HepG2 (cell line): Measurements from ENCODE around the gene RPL39. TPM values are rescaled to one million over a fixed set of nuclear protein-coding genes. Genes with fewer than 3 reads are reported as not detected.

Experiments used
- ATAC-seq: fragments of 200-7000 bp; cut with Tn5 transposase; 3 replicates; pipeline ENCODE4 v1.9.1; 2020; ENCODE audit warnings: mild to moderate bottlenecking, moderate library complexity
- BruUV-seq: library from RNA; stranded (reverse); fragments of 400-500 nt; replicated peaks from 2 replicates; lab custom pipeline; 2021; lab: Mats Ljungman, UMichigan
- CTCF ChIA-PET: fragments of 300-600 bp; formaldehyde crosslinking; extraction: SDS; loops from one replicate; lab custom pipeline; 2021; ENCODE audit warnings: low total read pairs, inconsistent platforms, low intra/inter-chr PET ratio; lab: Yijun Ruan, JAX
- POLR2A ChIA-PET: fragments of 350-600 bp; sonication (Branson Sonifier 250); formaldehyde crosslinking; loops from one replicate; lab custom pipeline; 2020; ENCODE audit warnings: antibody characterized with exemption, inconsistent platforms; lab: Yijun Ruan, JAX
- DNase-seq: peaks from one replicate; pipeline ENCODE4 v3.0.0-alpha.2; 2015; ENCODE audit warnings: low spot score
- FAIRE-seq: peaks from 3 replicates; lab custom pipeline; 2011; peaks lifted over from hg19 to GRCh38; lab: Jason Lieb, UNC
- H2AFZ ChIP-seq: one replicate; pipeline ENCODE4 v1.6.1; 2011; ENCODE audit warnings: low read length, inconsistent platforms
- H3K27ac ChIP-seq: fragments of 300-600 bp; 3 replicates; pipeline ENCODE4 v1.8.0; 2011; ENCODE audit warnings: mixed run types, mild to moderate bottlenecking, mixed read lengths, low read length, inconsistent platforms; ENCODE audit not compliant: insufficient read depth; ENCODE audit errors: extremely low read length
- H3K27me3 ChIP-seq, 2 experiments: fragments of 200-600 bp in 1 of 2; 2 replicates in 1 of 2; 3 replicates in 1 of 2; pipeline versions ENCODE4 v1.6.0 to v1.8.0; 2011; ENCODE audit warnings: low read length in 2 of 2, mild to moderate bottlenecking in 2 of 2, moderate library complexity in 2 of 2, inconsistent platforms in 1 of 2; ENCODE audit not compliant: insufficient read depth in 2 of 2, control insufficient read depth in 1 of 2
- H3K36me3 ChIP-seq, 2 experiments: fragments of 200-600 bp in 1 of 2; replicated peaks in 1 of 2; 2 replicates in 1 of 2; 3 replicates in 1 of 2; pipeline versions ENCODE4 v1.5.1 to v1.8.0; 2011; ENCODE audit warnings: low read length in 2 of 2, inconsistent platforms in 1 of 2; ENCODE audit not compliant: insufficient read depth in 2 of 2, control insufficient read depth in 1 of 2
- H3K4me1 ChIP-seq: 2 replicates; pipeline ENCODE4 v1.5.1; 2012; ENCODE audit warnings: low read length, inconsistent platforms; ENCODE audit not compliant: insufficient read depth
- H3K4me2 ChIP-seq: 2 replicates; pipeline ENCODE4 v1.6.0; 2011; ENCODE audit warnings: low read depth, low read length, inconsistent platforms
- H3K4me3 ChIP-seq, 3 experiments: fragments of 200-600 bp in 1 of 3; sonication (generic), shearing (Covaris generic) in 1 of 3; replicated peaks in 1 of 3; 2 replicates each; pipeline ENCODE4 v1.5.1; 2011 to 2016; ENCODE audit warnings: low read length in 3 of 3, inconsistent platforms in 2 of 3, low read depth in 2 of 3, mild to moderate bottlenecking in 2 of 3, control low read depth in 1 of 3, mixed read lengths in 1 of 3; ENCODE audit not compliant: insufficient read depth in 1 of 3
- H3K79me2 ChIP-seq: one replicate; pipeline ENCODE4 v1.6.1; 2011; ENCODE audit warnings: low read length, inconsistent platforms; ENCODE audit not compliant: insufficient read depth
- H3K9ac ChIP-seq: 2 replicates; pipeline ENCODE4 v1.6.0; 2011; ENCODE audit warnings: mild to moderate bottlenecking, low read depth, low read length, inconsistent platforms; ENCODE audit not compliant: insufficient read depth
- H3K9me3 ChIP-seq: 2 replicates; pipeline ENCODE4 v1.5.1; 2012; ENCODE audit warnings: mild to moderate bottlenecking, low read length
- H4K20me1 ChIP-seq: 2 replicates; pipeline ENCODE4 v1.6.0; 2011; ENCODE audit warnings: inconsistent platforms, mild to moderate bottlenecking, low read length, moderate library complexity; ENCODE audit not compliant: insufficient read depth
- FOXO1 ChIP-seq: sonication (generic); formaldehyde crosslinking; IDR thresholded peaks from 2 replicates; pipeline ENCODE4 v1.4.0; 2020; ENCODE audit warnings: missing genetic modification reagents
- FOXP1 ChIP-seq, 2 experiments: fragments of 450-650 bp in 1 of 2; IDR thresholded peaks; 2 replicates each; pipeline ENCODE4 v1.6.1; 2017 to 2018; ENCODE audit warnings: antibody characterized with exemption in 1 of 2
- MXD4 ChIP-seq: IDR thresholded peaks from 2 replicates; pipeline ENCODE4 v1.6.1; 2016; ENCODE audit warnings: mild to moderate bottlenecking, missing biosample characterization, missing genetic modification reagents
- POLR2AphosphoS5 ChIP-seq: IDR thresholded peaks from 2 replicates; pipeline ENCODE4 v1.6.1; 2012; ENCODE audit warnings: low read depth, low read length
- RAD51 ChIP-seq: fragments of 450-650 bp; IDR thresholded peaks from 2 replicates; pipeline ENCODE4 v1.6.1; 2016; ENCODE audit warnings: borderline replicate concordance
- SOX5 ChIP-seq: IDR thresholded peaks from 2 replicates; pipeline ENCODE4 v1.6.1; 2016; ENCODE audit warnings: borderline replicate concordance
- SRF ChIP-seq: IDR thresholded peaks from 2 replicates; pipeline ENCODE4 v1.6.1; 2011; ENCODE audit warnings: mild to moderate bottlenecking, low read depth, low read length, moderate library complexity
- WIZ ChIP-seq: sonication (generic); formaldehyde crosslinking; IDR thresholded peaks from 2 replicates; pipeline ENCODE4 v1.5.1; 2020; ENCODE audit warnings: mild to moderate bottlenecking, missing genetic modification reagents
- YY1 ChIP-seq: IDR thresholded peaks from 2 replicates; pipeline ENCODE4 v1.6.1; 2011; ENCODE audit warnings: low read length, low read depth, moderate library complexity, mild to moderate bottlenecking; ENCODE audit not compliant: insufficient read depth, insufficient replicate concordance
- ZNF317 ChIP-seq: sonication (generic); formaldehyde crosslinking; IDR thresholded peaks from 2 replicates; pipeline ENCODE4 v1.5.0; 2020; ENCODE audit warnings: mild to moderate bottlenecking, missing genetic modification reagents
- ZNF652 ChIP-seq: IDR thresholded peaks from 2 replicates; pipeline ENCODE4 v1.6.1; 2016; ENCODE audit warnings: low read depth, borderline replicate concordance
- ZNF777 ChIP-seq: sonication (generic); formaldehyde crosslinking; IDR thresholded peaks from 2 replicates; pipeline ENCODE4 v1.4.0; 2020; ENCODE audit warnings: missing genetic modification reagents
- WGBS: methylation state at CpG from one replicate; pipeline ENCODE4 v1.1.6; 2017; ENCODE audit warnings: low lambda C conversion rate; 5-methylcytosine and 5-hydroxymethylcytosine counted together
- in situ Hi-C: cut with HindIII; loops from 2 replicates; pipeline ENCODE4 v1.10.0; 2017; ENCODE audit warnings: low pct_unique_long_range_greater_than_20kb; ENCODE audit not compliant: extremely low pct_ligation_motif_present
- intact Hi-C: fragments of 100-400 bp; cut with micrococcal nuclease; formaldehyde crosslinking; loops from one replicate; pipeline ENCODE4 v1.10.0; 2022; ENCODE audit not compliant: unreplicated experiment
- polyA plus RNA-seq, 8 experiments: library from polyadenylated mRNA; depleted of rRNA in 3 of 8; stranded (reverse) in 7 of 8; unstranded in 1 of 8; fragments of >200 nt; fragmentation: Illumina TruSeq in 4 of 8; extraction: Trizol in 4 of 8; gene quantifications; 2 replicates each; pipeline versions ENCODE4 v1.2.1 to v1.2.3, GENCODE V29; 2011 to 2016; ENCODE audit warnings: low read depth in 4 of 8, missing spikeins in 1 of 8, mixed read lengths in 1 of 8; ENCODE audit not compliant: insufficient read depth in 1 of 8
- total RNA-seq, 5 experiments: library from RNA; depleted of rRNA; stranded (reverse); fragments of >200 nt; fragmentation: Illumina TruSeq; extraction: Trizol; gene quantifications; 2 replicates each; pipeline ENCODE4 v1.2.3, GENCODE V29; 2016; ENCODE audit warnings: low read depth in 1 of 5
- TF ChIP-seq, protein P1 (sequence below): sonication (generic); formaldehyde crosslinking; IDR thresholded peaks from 2 replicates; pipeline ENCODE4 v1.4.0; 2020; ENCODE audit warnings: missing genetic modification reagents
- TF ChIP-seq, protein P2 (sequence below): sonication (generic); formaldehyde crosslinking; IDR thresholded peaks from 2 replicates; pipeline ENCODE4 v1.5.1; 2020; ENCODE audit warnings: mild to moderate bottlenecking, missing genetic modification reagents, moderate library complexity

RPL39 gene
- total and polyA plus RNA-seq, 2 of the 13 experiments (the other 11 are each of a cell fraction or from before 2014, with no cell fraction given): 2,312 to 3,547 TPM

DNA sequence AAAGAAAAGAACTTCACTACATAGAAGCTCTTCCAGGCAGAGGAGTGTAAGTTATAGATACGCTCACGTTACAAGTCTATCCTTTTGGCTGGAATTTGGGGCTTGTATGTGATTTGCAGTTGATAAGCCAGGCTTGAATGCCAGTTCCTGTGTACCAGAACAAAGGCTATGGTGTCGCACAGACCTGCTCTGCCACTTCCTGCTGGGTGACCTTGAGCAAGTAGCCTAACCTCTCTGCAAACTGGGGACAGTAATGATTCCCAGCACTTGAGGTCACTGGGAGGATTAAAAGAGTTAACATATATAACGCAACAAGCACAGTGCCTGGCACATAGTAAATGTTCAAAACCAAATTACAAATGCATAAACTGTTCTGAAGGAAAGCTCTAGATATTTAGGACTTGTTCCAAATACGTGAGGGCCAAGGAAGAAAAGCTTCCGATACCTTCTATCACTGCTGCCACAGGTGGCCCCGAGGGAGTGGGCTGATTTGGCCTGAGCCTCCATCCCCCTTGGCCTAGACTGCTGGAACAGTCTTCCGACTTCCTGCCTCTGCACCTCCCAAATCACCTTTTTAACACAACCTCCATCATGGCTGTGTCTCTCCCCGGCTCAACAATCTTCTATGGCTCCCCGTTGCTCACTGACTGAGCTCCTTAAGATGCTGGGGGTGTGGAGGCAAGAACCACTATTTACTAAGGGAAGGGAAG lies 34.3 kb downstream of the RPL39 start (continued):
- TF ChIP-seq, protein P1, sequence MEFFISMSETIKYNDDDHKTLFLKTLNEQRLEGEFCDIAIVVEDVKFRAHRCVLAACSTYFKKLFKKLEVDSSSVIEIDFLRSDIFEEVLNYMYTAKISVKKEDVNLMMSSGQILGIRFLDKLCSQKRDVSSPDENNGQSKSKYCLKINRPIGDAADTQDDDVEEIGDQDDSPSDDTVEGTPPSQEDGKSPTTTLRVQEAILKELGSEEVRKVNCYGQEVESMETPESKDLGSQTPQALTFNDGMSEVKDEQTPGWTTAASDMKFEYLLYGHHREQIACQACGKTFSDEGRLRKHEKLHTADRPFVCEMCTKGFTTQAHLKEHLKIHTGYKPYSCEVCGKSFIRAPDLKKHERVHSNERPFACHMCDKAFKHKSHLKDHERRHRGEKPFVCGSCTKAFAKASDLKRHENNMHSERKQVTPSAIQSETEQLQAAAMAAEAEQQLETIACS (CRISPR knock-in tag): no peak
- TF ChIP-seq SOX5 (CRISPR knock-in tag) (peak; percentile 15; the same call in 1 of the 2 replicates), ZNF652 (CRISPR knock-in tag) (peak; percentile 53), ZNF317 (CRISPR knock-in tag) (no peak)

DNA sequence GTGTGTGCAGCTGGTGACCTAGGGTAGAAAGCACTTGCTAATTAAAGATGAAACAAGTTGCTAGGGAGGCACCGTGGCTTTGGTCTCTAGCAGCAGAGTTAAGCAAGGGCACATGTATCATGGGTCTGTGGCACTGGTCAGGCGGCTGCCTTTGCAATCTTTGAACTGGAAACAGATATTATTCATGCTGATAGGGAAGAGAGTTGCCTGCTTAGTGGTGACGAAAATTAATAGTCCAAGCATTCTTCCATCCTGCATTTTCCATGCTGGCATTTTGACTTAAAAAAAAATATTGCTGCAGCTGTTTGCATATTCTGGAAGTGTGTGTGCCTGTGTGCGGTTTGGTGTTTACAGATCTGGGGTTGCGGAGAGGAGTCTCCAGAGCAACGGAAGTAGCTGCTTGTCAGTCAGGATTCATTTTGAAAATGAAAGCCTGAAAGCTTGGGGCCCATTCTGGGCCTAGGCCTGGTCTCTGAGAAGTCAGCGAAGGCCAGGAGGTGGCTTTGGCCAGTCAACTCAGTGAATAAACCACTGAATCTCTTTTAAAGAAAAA lies 35.4 kb downstream of the RPL39 start:
- ATAC-seq (peak; percentile 13; the same call in 1 of the 3 replicates), DNase-seq (peak; percentile 14), FAIRE-seq (peak; percentile 76)
- no TSS peak for BruUV-seq
- 0% methylated on average over 6 of the region's 7 CpGs for WGBS
- Histone ChIP-seq H3K36me3 (no peaks in the 10 kb centered on the region), H3K4me2 (peak overlapping the region; percentile 80), H4K20me1 (no peaks in the 10 kb centered on the region), H3K9me3 (no peaks in the 10 kb centered on the region), H3K79me2 (no peaks in the 10 kb centered on the region), H3K4me3 (peak overlapping the region; percentile 32 to 69 (median 39); a peak in 3 of 6 replicates), H3K27ac (peak overlapping the region; percentile 63), H3K9ac (peak overlapping the region; percentile 46), H2AFZ (no peak overlapping the region), H3K27me3 (no peaks in the 10 kb centered on the region), H3K4me1 (peaks cover 35% of the 10 kb centered on the region)
- intact Hi-C loops: no loop called here
- ChIA-PET CTCF (no interaction called here), POLR2A (interaction anchor here (4.5 kb wide), 1 partner anchor 35 kb away, joined by 54 read pairs; the partner anchor contains the start of gene RPL39)
- in situ Hi-C loops: no loop called here
- TF ChIP-seq FOXO1 (CRISPR knock-in tag) (no peak), RAD51 (no peak), ZNF777 (no peak), SRF (no peak), FOXP1 (IDR thresholded peaks at IDR 0.05) (no peak), FOXP1 (CRISPR knock-in tag; IDR thresholded peaks at IDR 0.05) (0 out of 2 replicates have a peak, but pooled peaks have one; percentile 10), MXD4 (CRISPR knock-in tag) (0 out of 2 replicates have a peak, but pooled peaks have one; percentile 25), POLR2AphosphoS5 (no peak), WIZ (CRISPR knock-in tag) (no peak), YY1 (peak; percentile 25)
- TF ChIP-seq, protein P2, sequence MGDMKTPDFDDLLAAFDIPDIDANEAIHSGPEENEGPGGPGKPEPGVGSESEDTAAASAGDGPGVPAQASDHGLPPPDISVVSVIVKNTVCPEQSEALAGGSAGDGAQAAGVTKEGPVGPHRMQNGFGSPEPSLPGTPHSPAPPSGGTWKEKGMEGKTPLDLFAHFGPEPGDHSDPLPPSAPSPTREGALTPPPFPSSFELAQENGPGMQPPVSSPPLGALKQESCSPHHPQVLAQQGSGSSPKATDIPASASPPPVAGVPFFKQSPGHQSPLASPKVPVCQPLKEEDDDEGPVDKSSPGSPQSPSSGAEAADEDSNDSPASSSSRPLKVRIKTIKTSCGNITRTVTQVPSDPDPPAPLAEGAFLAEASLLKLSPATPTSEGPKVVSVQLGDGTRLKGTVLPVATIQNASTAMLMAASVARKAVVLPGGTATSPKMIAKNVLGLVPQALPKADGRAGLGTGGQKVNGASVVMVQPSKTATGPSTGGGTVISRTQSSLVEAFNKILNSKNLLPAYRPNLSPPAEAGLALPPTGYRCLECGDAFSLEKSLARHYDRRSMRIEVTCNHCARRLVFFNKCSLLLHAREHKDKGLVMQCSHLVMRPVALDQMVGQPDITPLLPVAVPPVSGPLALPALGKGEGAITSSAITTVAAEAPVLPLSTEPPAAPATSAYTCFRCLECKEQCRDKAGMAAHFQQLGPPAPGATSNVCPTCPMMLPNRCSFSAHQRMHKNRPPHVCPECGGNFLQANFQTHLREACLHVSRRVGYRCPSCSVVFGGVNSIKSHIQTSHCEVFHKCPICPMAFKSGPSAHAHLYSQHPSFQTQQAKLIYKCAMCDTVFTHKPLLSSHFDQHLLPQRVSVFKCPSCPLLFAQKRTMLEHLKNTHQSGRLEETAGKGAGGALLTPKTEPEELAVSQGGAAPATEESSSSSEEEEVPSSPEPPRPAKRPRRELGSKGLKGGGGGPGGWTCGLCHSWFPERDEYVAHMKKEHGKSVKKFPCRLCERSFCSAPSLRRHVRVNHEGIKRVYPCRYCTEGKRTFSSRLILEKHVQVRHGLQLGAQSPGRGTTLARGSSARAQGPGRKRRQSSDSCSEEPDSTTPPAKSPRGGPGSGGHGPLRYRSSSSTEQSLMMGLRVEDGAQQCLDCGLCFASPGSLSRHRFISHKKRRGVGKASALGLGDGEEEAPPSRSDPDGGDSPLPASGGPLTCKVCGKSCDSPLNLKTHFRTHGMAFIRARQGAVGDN (CRISPR knock-in tag): no peak
